ENCODE data around the gene DNASE1. TPM values are rescaled to one million over a fixed set of nuclear protein-coding genes. Genes with fewer than 3 reads are reported as not detected.
"Not testable (repeated sequence)": the region's sequence is repeated elsewhere in the genome, so short reads cannot be mapped to it uniquely, and the experiment has no call there.

Gene DNASE1
- total RNA-seq, 1 experiment from 2014 or later, result 63.3 TPM

DNA sequence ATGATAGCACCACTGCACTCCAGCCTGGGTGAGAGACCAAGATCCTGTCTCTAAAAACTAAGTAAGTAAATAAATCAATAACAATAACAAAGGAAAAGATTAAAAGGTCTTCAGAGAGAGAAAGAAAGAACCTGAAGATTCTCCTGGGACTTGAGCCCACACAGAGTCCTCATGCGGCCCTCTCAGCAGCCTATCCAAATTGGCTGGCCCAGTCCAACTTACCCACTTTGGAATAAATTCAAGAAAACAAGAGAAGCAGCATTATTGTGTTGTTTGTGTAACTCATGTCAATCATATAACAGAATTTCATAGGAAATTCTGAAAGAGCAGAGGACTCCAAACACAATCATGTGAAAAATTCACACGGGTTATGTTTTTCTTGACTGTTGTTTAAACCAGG, 46.9 kb upstream of the DNASE1 start:
- Histone ChIP-seq H3K36me3 (ENCODE audit: low read depth) (no peaks in the 10 kb centered on the region), H3K27me3 (ENCODE audit: insufficient read depth, low read depth) (no peaks in the 10 kb centered on the region), H3K4me1 (replicated peaks; ENCODE audit: insufficient read depth) (peaks cover 9% of the 10 kb centered on the region), H2AFZ (no peak overlapping the region), H3K27ac (no peak overlapping the region), H3K79me2 (ENCODE audit: low read depth) (peaks cover 15% of the 10 kb centered on the region), H3K9me3 (ENCODE audit: insufficient read depth, low read depth) (no peaks in the 10 kb centered on the region), H3K4me2 (no peak overlapping the region), H3F3A (ENCODE audit: insufficient read depth, low read depth) (peaks cover 6% of the 10 kb centered on the region; the same call in 1 of the 2 replicates), H3K4me3 (no peak overlapping the region), H3K9me2 (ENCODE audit: insufficient read depth) (no peaks in the 10 kb centered on the region), H4K20me1 (ENCODE audit: insufficient read depth) (no peaks in the 10 kb centered on the region)
- CTCF ChIA-PET, result no interaction called here
- no TSS peak for BruUV-seq (replicated peaks)
- no peak for DNase-seq
- TF ChIP-seq EZH2 (IDR thresholded peaks at IDR 0.05; ENCODE audit: low read depth), result no peak
- TF ChIP-seq CTCF (conservative IDR thresholded peaks at IDR 0.05), result no peak
- intact Hi-C loops (cut with micrococcal nuclease; ENCODE audit: unreplicated experiment), result no loop called here
- POLR2A ChIA-PET (ENCODE audit: unreplicated experiment), result no interaction called here

DNA sequence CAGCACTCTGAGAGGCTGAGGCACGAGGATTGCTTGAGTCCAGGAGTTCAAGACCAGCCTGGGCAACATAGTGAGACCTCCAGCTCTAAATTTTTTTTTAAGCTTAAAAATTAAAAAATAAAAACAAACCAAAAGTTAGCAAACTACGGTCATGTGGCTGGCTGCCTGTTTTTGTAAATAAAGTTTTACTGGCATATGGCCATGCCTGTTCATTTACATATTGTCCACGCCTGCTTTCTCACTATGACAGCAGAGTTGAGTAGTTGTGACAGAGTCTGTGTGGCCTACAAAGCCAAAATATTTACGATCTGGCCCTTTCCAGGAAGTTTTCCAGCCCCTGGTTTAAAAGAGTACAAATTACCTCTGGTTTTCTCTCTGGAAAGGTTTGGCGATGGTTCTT, 46.4 kb upstream of the DNASE1 start:
- ChIA-PET POLR2A (ENCODE audit: unreplicated experiment) (no interaction called here), CTCF (no interaction called here)
- BruUV-seq (replicated peaks), result no TSS peak
- intact Hi-C loops (cut with micrococcal nuclease; ENCODE audit: unreplicated experiment), result no loop called here
- H3K36me3 ChIP-seq (ENCODE audit: low read depth), result no peaks in the 10 kb centered on the region
- H3F3A ChIP-seq (ENCODE audit: insufficient read depth, low read depth), result peaks cover 6% of the 10 kb centered on the region; the same call in 1 of the 2 replicates
- no peak overlapping the region for H3K4me2 ChIP-seq
- H3K27me3 ChIP-seq (ENCODE audit: insufficient read depth, low read depth), result no peaks in the 10 kb centered on the region
- H3K79me2 ChIP-seq (ENCODE audit: low read depth), result peaks cover 19% of the 10 kb centered on the region
- no peak for DNase-seq
- H3K4me3 ChIP-seq, result no peak overlapping the region
- TF ChIP-seq CTCF (conservative IDR thresholded peaks at IDR 0.05) (no peak), EZH2 (IDR thresholded peaks at IDR 0.05; ENCODE audit: low read depth) (no peak)
- no peaks in the 10 kb centered on the region for H3K9me2 ChIP-seq (ENCODE audit: insufficient read depth)
- peaks cover 9% of the 10 kb centered on the region for H3K4me1 ChIP-seq (replicated peaks; ENCODE audit: insufficient read depth)
- no peak overlapping the region for H3K27ac ChIP-seq
- no peaks in the 10 kb centered on the region for H3K9me3 ChIP-seq (ENCODE audit: insufficient read depth, low read depth)
- H4K20me1 ChIP-seq (ENCODE audit: insufficient read depth), result no peaks in the 10 kb centered on the region
- H2AFZ ChIP-seq, result no peak overlapping the region

DNA sequence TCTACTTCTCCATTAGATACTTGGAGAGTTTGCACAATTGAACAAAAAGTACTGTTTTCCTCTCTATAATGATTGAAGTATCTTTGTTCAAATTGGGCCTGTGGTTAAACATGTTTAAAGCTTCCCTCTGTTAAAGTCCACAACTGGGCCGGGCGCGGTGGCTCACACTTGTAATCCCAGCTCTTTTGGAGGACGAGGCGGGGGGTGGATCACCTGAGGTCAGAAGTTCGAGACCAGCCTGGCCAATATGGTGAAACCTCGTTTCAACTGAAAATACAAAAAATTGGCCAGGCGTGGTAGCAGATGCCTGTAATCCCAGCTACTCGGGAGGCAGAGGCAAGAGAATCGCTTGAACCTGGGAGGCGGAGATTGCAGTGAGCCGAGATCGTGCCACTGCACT, 45.5 kb upstream of the DNASE1 start:
- intact Hi-C loops (cut with micrococcal nuclease; ENCODE audit: unreplicated experiment); H3K36me3 ChIP-seq (ENCODE audit: low read depth); DNase-seq; H4K20me1 ChIP-seq (ENCODE audit: insufficient read depth); H3K9me3 ChIP-seq (ENCODE audit: insufficient read depth, low read depth); CTCF ChIA-PET; BruUV-seq (replicated peaks); H3K27me3 ChIP-seq (ENCODE audit: insufficient read depth, low read depth); H3F3A ChIP-seq (ENCODE audit: insufficient read depth, low read depth); H2AFZ ChIP-seq; H3K4me3 ChIP-seq; H3K9me2 ChIP-seq (ENCODE audit: insufficient read depth); H3K27ac ChIP-seq; H3K4me2 ChIP-seq: not testable (repeated sequence)
- POLR2A ChIA-PET (ENCODE audit: unreplicated experiment), result interaction anchor here (0.5 kb wide), 1 partner anchor 537 kb away, joined by 4 read pairs; no protein-coding TSS in a partner anchor
- H3K4me1 ChIP-seq (replicated peaks; ENCODE audit: insufficient read depth), result peaks cover 13% of the 10 kb centered on the region
- peaks cover 29% of the 10 kb centered on the region for H3K79me2 ChIP-seq (ENCODE audit: low read depth)
